HepG2 (cell line): ENCODE results near the gene LGALS4.

Source experiments
- FOXP1 ChIP-seq, 2 experiments: fragments of 450-650 bp in 1 of 2; IDR thresholded peaks; 2 replicates each; pipeline ENCODE4 v1.6.1; 2017 to 2018; ENCODE audit warnings: antibody characterized with exemption in 1 of 2
- GABPA ChIP-seq, 2 experiments: IDR thresholded peaks; 2 replicates each; pipeline ENCODE4 v1.6.1; 2011 to 2016; ENCODE audit warnings: low read depth in 2 of 2, low read length in 1 of 2, missing biosample characterization in 1 of 2, missing genetic modification characterization in 1 of 2
- NR3C1 ChIP-seq: sonication (generic); formaldehyde crosslinking; IDR thresholded peaks from 2 replicates; pipeline ENCODE4 v1.4.0; 2020; ENCODE audit warnings: missing genetic modification reagents
- RFX5 ChIP-seq: IDR thresholded peaks from 2 replicates; pipeline ENCODE4 v1.6.1; 2011; ENCODE audit warnings: low read depth, low read length, improper control_type of control experiment
- SMARCE1 ChIP-seq: fragments of 450-650 bp; IDR thresholded peaks from 2 replicates; pipeline ENCODE4 v1.6.1; 2017; ENCODE audit warnings: borderline replicate concordance
- SNAI1 ChIP-seq: sonication (generic); formaldehyde crosslinking; IDR thresholded peaks from 2 replicates; pipeline ENCODE4 v1.5.0; 2020; ENCODE audit warnings: mild to moderate bottlenecking, missing genetic modification reagents, borderline replicate concordance
- SUZ12 ChIP-seq: fragments of 150-350 bp; IDR thresholded peaks from 2 replicates; pipeline ENCODE4 v1.6.1; 2014; ENCODE audit warnings: low read depth, low read length
- ZNF615 ChIP-seq: sonication (generic); formaldehyde crosslinking; IDR thresholded peaks from 2 replicates; pipeline ENCODE4 v1.5.0; 2020; ENCODE audit warnings: mild to moderate bottlenecking, missing genetic modification reagents, borderline replicate concordance
- TF ChIP-seq, protein P1 (sequence below): sonication (generic); formaldehyde crosslinking; IDR thresholded peaks from 2 replicates; pipeline ENCODE4 v1.4.0; 2020; ENCODE audit warnings: mild to moderate bottlenecking, missing genetic modification reagents

DNA sequence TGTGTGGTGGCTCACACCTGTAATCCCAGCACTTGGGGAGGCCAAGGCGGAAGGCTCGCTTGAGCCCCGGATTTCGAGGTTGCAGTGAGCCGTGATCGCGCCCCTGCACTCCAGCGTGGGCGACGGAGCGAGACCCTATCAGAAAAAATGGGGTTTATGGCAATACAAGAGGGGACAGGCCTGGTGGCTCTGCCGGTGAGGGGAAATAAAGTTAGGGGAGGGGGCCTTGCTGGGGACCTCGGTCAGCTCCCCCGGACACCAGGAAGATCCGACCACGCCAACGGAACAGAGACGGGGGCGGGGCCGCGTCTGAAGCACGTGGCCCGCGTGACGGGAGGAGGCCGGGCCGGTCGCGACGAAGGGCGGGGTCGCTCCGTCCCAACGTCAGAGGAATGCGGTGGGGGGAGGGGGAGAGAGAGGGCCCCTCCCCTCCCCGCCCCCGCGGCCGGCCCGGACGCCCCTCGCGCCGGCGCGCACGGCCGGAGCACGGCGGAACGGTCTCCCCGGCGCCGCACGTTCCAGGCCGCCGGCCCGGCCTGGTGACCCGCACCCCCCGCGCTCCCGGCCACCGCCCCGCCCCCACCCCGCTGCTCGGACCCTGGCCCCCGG is 39.0 kb upstream of the LGALS4 start:
- TF ChIP-seq SUZ12 (no peak), RFX5 (no peak), SMARCE1 (no peak), GABPA (IDR thresholded peaks at IDR 0.05; ENCODE audit: low read depth, low read length) (peak; percentile 9; the same call in 1 of the 2 replicates), GABPA (CRISPR knock-in tag; IDR thresholded peaks at IDR 0.05; ENCODE audit: low read depth) (0 out of 2 replicates have a peak, but pooled peaks have one; percentile 10), NR3C1 (no peak), FOXP1 (IDR thresholded peaks at IDR 0.05) (no peak), FOXP1 (CRISPR knock-in tag; IDR thresholded peaks at IDR 0.05) (no peak), SNAI1 (CRISPR knock-in tag) (no peak), ZNF615 (CRISPR knock-in tag) (no peak)
- TF ChIP-seq, protein P1, sequence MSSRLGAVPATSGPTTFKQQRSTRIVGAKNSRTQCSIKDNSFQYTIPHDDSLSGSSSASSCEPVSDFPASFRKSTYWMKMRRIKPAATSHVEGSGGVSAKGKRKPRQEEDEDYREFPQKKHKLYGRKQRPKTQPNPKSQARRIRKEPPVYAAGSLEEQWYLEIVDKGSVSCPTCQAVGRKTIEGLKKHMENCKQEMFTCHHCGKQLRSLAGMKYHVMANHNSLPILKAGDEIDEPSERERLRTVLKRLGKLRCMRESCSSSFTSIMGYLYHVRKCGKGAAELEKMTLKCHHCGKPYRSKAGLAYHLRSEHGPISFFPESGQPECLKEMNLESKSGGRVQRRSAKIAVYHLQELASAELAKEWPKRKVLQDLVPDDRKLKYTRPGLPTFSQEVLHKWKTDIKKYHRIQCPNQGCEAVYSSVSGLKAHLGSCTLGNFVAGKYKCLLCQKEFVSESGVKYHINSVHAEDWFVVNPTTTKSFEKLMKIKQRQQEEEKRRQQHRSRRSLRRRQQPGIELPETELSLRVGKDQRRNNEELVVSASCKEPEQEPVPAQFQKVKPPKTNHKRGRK: no peak
